Endothelial cell of umbilical vein (primary cell): Measurements from ENCODE around the gene TMEM145. TPM values are rescaled to one million over a fixed set of nuclear protein-coding genes. Genes with fewer than 3 reads are reported as not detected.

ENCODE experiments used
- BruUV-seq: library from RNA; stranded (reverse); fragments of 400-500 nt; replicated peaks from 2 replicates; lab custom pipeline; 2021; lab: Mats Ljungman, UMichigan
- CTCF ChIA-PET: fragments of 300-600, 350-600 bp; sonication (Branson Sonifier 250); formaldehyde crosslinking; loops from one replicate; lab custom pipeline; 2021; ENCODE audit warnings: antibody characterized with exemption, inconsistent platforms; lab: Charles Lee
- POLR2A ChIA-PET: fragments of 300-600, 350-600 bp; sonication (Branson Sonifier 250); formaldehyde crosslinking; loops from one replicate; lab custom pipeline; 2021; ENCODE audit warnings: antibody characterized with exemption, inconsistent platforms; lab: Charles Lee
- DNase-seq: peaks from one replicate; pipeline ENCODE4 v3.0.0-alpha.2; 2011; ENCODE audit warnings: low read depth, low spot score
- FAIRE-seq: peaks from 2 replicates; lab custom pipeline; 2011; peaks lifted over from hg19 to GRCh38; lab: Jason Lieb, UNC
- H2AFZ ChIP-seq: 2 replicates; pipeline ENCODE4 v1.6.0; 2012; ENCODE audit warnings: low read depth, low read length, control low read depth, inconsistent platforms
- H3K27ac ChIP-seq: 2 replicates; pipeline ENCODE4 v1.5.1; 2011; ENCODE audit warnings: low read depth, mild to moderate bottlenecking, control low read depth, low read length, moderate library complexity; ENCODE audit not compliant: insufficient read depth
- H3K27me3 ChIP-seq, 2 experiments: 2 replicates each; pipeline versions ENCODE4 v1.6.0 to v1.6.1; 2011; ENCODE audit warnings: low read length in 2 of 2, mixed read lengths in 1 of 2; ENCODE audit not compliant: control insufficient read depth in 2 of 2, insufficient read depth in 2 of 2
- H3K36me3 ChIP-seq, 2 experiments: 2 replicates in 1 of 2; 3 replicates in 1 of 2; pipeline ENCODE4 v1.5.1; 2011; ENCODE audit warnings: low read length in 2 of 2, mild to moderate bottlenecking in 1 of 2, moderate library complexity in 1 of 2; ENCODE audit not compliant: control insufficient read depth in 2 of 2, insufficient read depth in 2 of 2; ENCODE audit errors: extremely low read depth in 1 of 2
- H3K4me1 ChIP-seq: 3 replicates; pipeline ENCODE4 v1.5.1; 2011; ENCODE audit warnings: mild to moderate bottlenecking, low read length; ENCODE audit not compliant: control insufficient read depth, insufficient read depth; ENCODE audit errors: extremely low read depth
- H3K4me2 ChIP-seq: 2 replicates; pipeline ENCODE4 v1.6.1; 2011; ENCODE audit warnings: low read length, control low read depth, mixed read lengths; ENCODE audit not compliant: insufficient read depth
- H3K4me3 ChIP-seq, 3 experiments: fragments of 200-600 bp in 1 of 3; sonication (generic), shearing (Covaris generic) in 1 of 3; replicated peaks in 1 of 3; 2 replicates each; pipeline ENCODE4 v1.5.1; 2011 to 2016; ENCODE audit warnings: control low read depth in 3 of 3, low read length in 3 of 3, mild to moderate bottlenecking in 2 of 3, inconsistent platforms in 1 of 3, low read depth in 1 of 3, moderate library complexity in 1 of 3; ENCODE audit not compliant: insufficient read depth in 1 of 3
- H3K79me2 ChIP-seq: 2 replicates; pipeline ENCODE4 v1.6.0; 2012; ENCODE audit warnings: low read length, inconsistent platforms; ENCODE audit not compliant: control insufficient read depth, insufficient read depth
- H3K9ac ChIP-seq: replicated peaks from 2 replicates; pipeline ENCODE3; 2011; ENCODE audit warnings: low read length, control low read depth; ENCODE audit not compliant: insufficient read depth; ENCODE audit errors: extremely low read depth
- H3K9me1 ChIP-seq: replicated peaks from 3 replicates; pipeline ENCODE4 v1.6.0; 2011; ENCODE audit warnings: mild to moderate bottlenecking, low read length; ENCODE audit not compliant: control insufficient read depth, insufficient read depth; ENCODE audit errors: extremely low read depth
- H3K9me3 ChIP-seq: replicated peaks from 2 replicates; pipeline ENCODE4 v1.5.1; 2012; ENCODE audit warnings: low read length, inconsistent platforms; ENCODE audit not compliant: control insufficient read depth, insufficient read depth
- H4K20me1 ChIP-seq: replicated peaks from 2 replicates; pipeline ENCODE3; 2011; ENCODE audit warnings: mild to moderate bottlenecking, low read length; ENCODE audit not compliant: control insufficient read depth, insufficient read depth; ENCODE audit errors: extremely low read depth
- EZH2 ChIP-seq: IDR thresholded peaks from 2 replicates; pipeline ENCODE4 v1.6.1; 2012; ENCODE audit warnings: borderline replicate concordance, low read depth, mild to moderate bottlenecking, moderate library complexity, low read length, inconsistent platforms; ENCODE audit not compliant: severe bottlenecking
- FOS ChIP-seq: IDR thresholded peaks from 2 replicates; pipeline ENCODE4 v1.6.1; 2011; ENCODE audit warnings: mild to moderate bottlenecking, low read length, moderate library complexity, borderline replicate concordance; ENCODE audit not compliant: insufficient read depth
- GATA2 ChIP-seq: IDR thresholded peaks from 2 replicates; pipeline ENCODE4 v1.7.0; 2011; ENCODE audit warnings: low read depth, mild to moderate bottlenecking, moderate library complexity, mixed read lengths, low read length; ENCODE audit not compliant: insufficient read length, insufficient read depth
- JUN ChIP-seq: IDR thresholded peaks from 2 replicates; pipeline ENCODE4 v1.6.1; 2011; ENCODE audit warnings: borderline replicate concordance, low read depth; ENCODE audit not compliant: insufficient read length, insufficient read depth
- MYC ChIP-seq: IDR thresholded peaks from one replicate; pipeline ENCODE4 v1.6.1; 2011; ENCODE audit warnings: mild to moderate bottlenecking, low read depth, low read length
- POLR2A ChIP-seq: IDR thresholded peaks from 2 replicates; pipeline ENCODE4 v1.6.1; 2012; ENCODE audit warnings: low read depth, mild to moderate bottlenecking, control low read depth, low read length
- POLR2AphosphoS5 ChIP-seq: IDR thresholded peaks from 2 replicates; pipeline ENCODE4 v1.6.1; 2012; ENCODE audit warnings: low read depth, mild to moderate bottlenecking, control low read depth, low read length, moderate library complexity; ENCODE audit not compliant: insufficient read depth
- dilution Hi-C: fragments of 300-500 bp; cut with MboI; formaldehyde crosslinking; loops from one replicate; pipeline ENCODE4 v1.15.0; 2019; ENCODE audit warnings: low sequenced_read_pairs; ENCODE audit not compliant: extremely low pct_ligation_motif_present
- intact Hi-C: fragments of 100-400 bp; cut with micrococcal nuclease; formaldehyde crosslinking; loops from one replicate; pipeline ENCODE4 v1.10.0; 2022
- polyA plus RNA-seq, 4 experiments: library from polyadenylated mRNA; depleted of rRNA in 3 of 4; stranded (reverse) in 3 of 4; unstranded in 1 of 4; fragments of >200 nt; gene quantifications; 2 replicates each; pipeline versions ENCODE4 v1.2.1 to v1.2.3, GENCODE V29; 2011 to 2012; ENCODE audit warnings: missing spikeins in 1 of 4
- total RNA-seq: library from RNA; stranded (reverse); gene quantifications from 2 replicates; pipeline ENCODE4 v1.2.3, GENCODE V29; 2021
- TF ChIP-seq, protein P1 (sequence below), 2 donors: IDR thresholded peaks; 1 replicate in 1 of 2; 2 replicates in 1 of 2; pipeline ENCODE4 v1.5.1; 2011; ENCODE audit warnings: low read length in 2 of 2, mild to moderate bottlenecking in 2 of 2, moderate library complexity in 2 of 2, control low read depth in 1 of 2, inconsistent platforms in 1 of 2, low read depth in 1 of 2; ENCODE audit not compliant: insufficient read depth in 1 of 2; ENCODE audit errors: extremely low read depth in 1 of 2
- TF ChIP-seq, protein P2 (sequence below): IDR thresholded peaks from 2 replicates; pipeline ENCODE4 v1.6.1; 2011; ENCODE audit not compliant: insufficient read depth, insufficient read length

Gene TMEM145
- total and polyA plus RNA-seq, 2 donors (not counting 3 experiments of a cell fraction or from before 2014, with no cell fraction given) = not detected

DNA sequence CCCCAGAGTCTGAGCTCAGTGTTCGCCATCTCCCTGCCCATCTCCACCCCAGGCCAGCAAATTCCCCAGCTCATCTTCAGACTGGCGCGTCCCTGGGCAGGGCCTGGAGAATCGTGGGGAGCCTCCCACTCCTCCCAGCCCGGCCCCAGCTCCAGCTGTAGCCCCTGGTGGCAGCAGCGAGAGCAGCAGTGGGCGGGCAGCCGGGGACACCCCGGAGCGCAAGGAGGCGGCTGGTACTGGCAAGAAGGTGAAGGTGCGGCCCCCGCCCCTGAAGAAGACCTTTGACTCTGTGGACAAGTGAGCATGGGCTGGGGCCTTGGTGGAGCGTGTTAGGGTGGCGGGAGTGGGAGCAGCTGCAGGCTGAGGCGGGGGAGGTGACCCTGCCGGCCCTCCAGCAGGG lies 19.6 kb upstream of the TMEM145 start:
- Histone ChIP-seq H3K36me3 (peaks cover 14 to 68% of the 10 kb centered on the region in 2 experiments), H2AFZ (no peak overlapping the region), H3K4me1 (no peaks in the 10 kb centered on the region), H3K4me2 (no peak overlapping the region), H3K9me1 (no peaks in the 10 kb centered on the region), H3K27me3 (no peaks in the 10 kb centered on the region), H3K27ac (no peak overlapping the region), H3K9me3 (no peaks in the 10 kb centered on the region), H3K79me2 (no peaks in the 10 kb centered on the region), H4K20me1 (no peaks in the 10 kb centered on the region), H3K9ac (no peak overlapping the region), H3K4me3 (no peak overlapping the region)
- CTCF ChIA-PET = interaction anchor here (1.2 to 6.7 kb wide), 5 partner anchors 8 to 50 kb away, joined by 3 to 60 read pairs (median 6); partner anchors contain the start of genes PAFAH1B3 and PRR19
- intact Hi-C loops = no loop called here
- FAIRE-seq = no peak
- dilution Hi-C loops = no loop called here
- DNase-seq = no peak
- TF ChIP-seq POLR2A (no peak), POLR2AphosphoS5 (no peak)
- TF ChIP-seq, protein P1, sequence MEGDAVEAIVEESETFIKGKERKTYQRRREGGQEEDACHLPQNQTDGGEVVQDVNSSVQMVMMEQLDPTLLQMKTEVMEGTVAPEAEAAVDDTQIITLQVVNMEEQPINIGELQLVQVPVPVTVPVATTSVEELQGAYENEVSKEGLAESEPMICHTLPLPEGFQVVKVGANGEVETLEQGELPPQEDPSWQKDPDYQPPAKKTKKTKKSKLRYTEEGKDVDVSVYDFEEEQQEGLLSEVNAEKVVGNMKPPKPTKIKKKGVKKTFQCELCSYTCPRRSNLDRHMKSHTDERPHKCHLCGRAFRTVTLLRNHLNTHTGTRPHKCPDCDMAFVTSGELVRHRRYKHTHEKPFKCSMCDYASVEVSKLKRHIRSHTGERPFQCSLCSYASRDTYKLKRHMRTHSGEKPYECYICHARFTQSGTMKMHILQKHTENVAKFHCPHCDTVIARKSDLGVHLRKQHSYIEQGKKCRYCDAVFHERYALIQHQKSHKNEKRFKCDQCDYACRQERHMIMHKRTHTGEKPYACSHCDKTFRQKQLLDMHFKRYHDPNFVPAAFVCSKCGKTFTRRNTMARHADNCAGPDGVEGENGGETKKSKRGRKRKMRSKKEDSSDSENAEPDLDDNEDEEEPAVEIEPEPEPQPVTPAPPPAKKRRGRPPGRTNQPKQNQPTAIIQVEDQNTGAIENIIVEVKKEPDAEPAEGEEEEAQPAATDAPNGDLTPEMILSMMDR (IDR thresholded peaks at IDR 0.05; ENCODE audit: extremely low read depth in 1 of 2, insufficient read depth in 1 of 2, low read depth in 1 of 2, low read length in 2 of 2) = peak; percentile 7 to 10
- BruUV-seq = no TSS peak
- POLR2A ChIA-PET = no interaction called here

DNA sequence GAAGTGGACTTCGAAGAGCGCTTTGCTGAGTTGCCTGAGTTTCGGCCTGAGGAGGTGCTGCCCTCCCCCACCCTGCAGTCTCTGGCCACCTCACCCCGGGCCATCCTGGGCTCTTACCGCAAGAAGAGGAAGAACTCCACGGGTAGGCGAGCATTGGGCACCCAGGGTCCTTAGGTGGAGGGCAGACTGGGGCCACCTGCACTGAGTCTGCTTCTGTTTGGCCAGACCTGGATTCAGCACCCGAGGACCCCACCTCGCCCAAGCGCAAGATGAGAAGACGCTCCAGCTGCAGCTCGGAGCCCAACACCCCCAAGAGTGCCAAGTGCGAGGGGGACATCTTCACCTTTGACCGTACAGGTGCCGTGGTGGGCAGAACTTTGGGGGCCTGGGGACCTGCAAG lies 19.2 kb upstream of the TMEM145 start:
- Histone ChIP-seq H4K20me1 (no peaks in the 10 kb centered on the region), H3K36me3 (peaks cover 14 to 64% of the 10 kb centered on the region in 2 experiments), H3K9me3 (no peaks in the 10 kb centered on the region), H2AFZ (no peak overlapping the region), H3K4me2 (no peak overlapping the region), H3K9ac (no peak overlapping the region), H3K79me2 (no peaks in the 10 kb centered on the region), H3K9me1 (no peaks in the 10 kb centered on the region), H3K27me3 (no peaks in the 10 kb centered on the region), H3K27ac (no peak overlapping the region), H3K4me3 (no peak overlapping the region), H3K4me1 (no peaks in the 10 kb centered on the region)
- FAIRE-seq (no peak), DNase-seq (no peak)
- intact Hi-C loops = no loop called here
- dilution Hi-C loops = no loop called here
- ChIA-PET CTCF (interaction anchor here (1.2 to 6.7 kb wide), 4 partner anchors 8 to 51 kb away, joined by 4 to 60 read pairs (median 7); partner anchors contain the start of genes PAFAH1B3 and PRR19), POLR2A (no interaction called here)
- TF ChIP-seq GATA2 (no peak), EZH2 (no peak), FOS (no peak), MYC (no peak), POLR2AphosphoS5 (no peak), JUN (no peak), POLR2A (no peak)
- TF ChIP-seq, protein P2, sequence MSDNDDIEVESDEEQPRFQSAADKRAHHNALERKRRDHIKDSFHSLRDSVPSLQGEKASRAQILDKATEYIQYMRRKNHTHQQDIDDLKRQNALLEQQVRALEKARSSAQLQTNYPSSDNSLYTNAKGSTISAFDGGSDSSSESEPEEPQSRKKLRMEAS = no peak
- TF ChIP-seq, protein P1 (IDR thresholded peaks at IDR 0.05; ENCODE audit: extremely low read depth in 1 of 2, insufficient read depth in 1 of 2, low read depth in 1 of 2, low read length in 2 of 2) = no peak
- no TSS peak for BruUV-seq
